Natural killer cell treated with Interleukin-12 subunit alpha and Interleukin-12 subunit beta and Interleukin-15 and Interleukin-18, amount 100 ng/mL, for 72 hours (primary cell): ENCODE data around the gene ZNF213. TPM values are rescaled to one million over a fixed set of nuclear protein-coding genes. Genes with fewer than 3 reads are reported as not detected.

Experiments
- ATAC-seq, 2 donors: fragments of 150-1000 bp; cut with Tn5 transposase in 1 of 2; sonication (Bioruptor Pico), chemical (Tn5 transposase) in 1 of 2; 2 replicates each; pipeline ENCODE4 v1.10.0; 2021
- DNase-seq: peaks from one replicate; pipeline ENCODE4 v3.0.0; 2022; ENCODE audit warnings: low spot score
- H3K27ac Mint-ChIP-seq, 2 donors: 1 replicate in 1 of 2; 2 replicates in 1 of 2; pipeline ENCODE4 v1.8.0; 2022; ENCODE audit warnings: mixed read lengths in 2 of 2, mild to moderate bottlenecking in 1 of 2, moderate library complexity in 1 of 2
- H3K27me3 Mint-ChIP-seq, 2 donors: 1 replicate in 1 of 2; 2 replicates in 1 of 2; pipeline ENCODE4 v1.8.0; 2022; ENCODE audit warnings: mixed read lengths in 2 of 2
- H3K36me3 Mint-ChIP-seq: one replicate; pipeline ENCODE4 v1.8.0; 2022; ENCODE audit warnings: mixed read lengths
- H3K4me1 Mint-ChIP-seq, 2 donors: 1 replicate in 1 of 2; 2 replicates in 1 of 2; pipeline ENCODE4 v1.8.0; 2022; ENCODE audit warnings: low read depth in 2 of 2, mixed read lengths in 2 of 2, mild to moderate bottlenecking in 1 of 2
- H3K4me3 Mint-ChIP-seq: one replicate; pipeline ENCODE4 v1.8.0; 2022; ENCODE audit warnings: mixed read lengths
- H3K9me3 Mint-ChIP-seq: 2 replicates; pipeline ENCODE4 v1.8.0; 2022; ENCODE audit warnings: mixed read lengths
- total RNA-seq, 2 donors: library from RNA; stranded (reverse); gene quantifications; one replicate each; pipeline ENCODE4 v1.2.3, GENCODE V29; 2022

ZNF213 gene
- total RNA-seq, 2 donors from 2014 or later = 8.5 to 11.6 TPM

GRCh38 chr16:3113765-3114479 lies 20.9 kb upstream of the ZNF213 start:
- Mint-ChIP-seq H3K9me3 (no peaks in the 10 kb centered on the region), H3K36me3 (no peaks in the 10 kb centered on the region), H3K4me1 (peaks cover 0 to 4% of the 10 kb centered on the region in 2 donors), H3K27ac (no peak overlapping the region), H3K27me3 (peaks cover 0 to 3% of the 10 kb centered on the region in 2 donors), H3K4me3 (no peak overlapping the region)
- ATAC-seq = no peak
- DNase-seq = no peak

- peaks cover 0 to 4% of the 10 kb centered on the region in 2 donors for H3K4me1 Mint-ChIP-seq
- no peak overlapping the region for H3K4me3 Mint-ChIP-seq
- no peaks in the 10 kb centered on the region for H3K9me3 Mint-ChIP-seq
- DNase-seq (no peak), ATAC-seq (no peak)
- H3K27ac Mint-ChIP-seq = no peak overlapping the region
- peaks cover 0 to 3% of the 10 kb centered on the region in 2 donors for H3K27me3 Mint-ChIP-seq
- H3K36me3 Mint-ChIP-seq = no peaks in the 10 kb centered on the region
These were observed 19.8 kb upstream of the ZNF213 start for GRCh38 chr16:3115003-3115402.

- Mint-ChIP-seq H3K27ac (no peak overlapping the region), H3K4me1 (peaks cover 0 to 4% of the 10 kb centered on the region in 2 donors), H3K27me3 (peaks cover 0 to 3% of the 10 kb centered on the region in 2 donors), H3K9me3 (no peaks in the 10 kb centered on the region), H3K4me3 (no peak overlapping the region), H3K36me3 (no peaks in the 10 kb centered on the region)
- DNase-seq (no peak), ATAC-seq (peak in 1 of 2 donors; percentile 4)
These were observed 19.3 kb upstream of the ZNF213 start for GRCh38 chr16:3115561-3115960.

- Mint-ChIP-seq H3K9me3 (no peaks in the 10 kb centered on the region), H3K36me3 (no peaks in the 10 kb centered on the region), H3K27ac (no peak overlapping the region), H3K27me3 (no peaks in the 10 kb centered on the region), H3K4me3 (no peak overlapping the region), H3K4me1 (peaks cover 2 to 6% of the 10 kb centered on the region in 2 donors)
- no peak for DNase-seq
- ATAC-seq = no peak
These were observed 16.5 kb upstream of the ZNF213 start for GRCh38 chr16:3118204-3118790.

- no peak overlapping the region for H3K4me3 Mint-ChIP-seq
- H3K9me3 Mint-ChIP-seq = no peaks in the 10 kb centered on the region
- no peaks in the 10 kb centered on the region for H3K36me3 Mint-ChIP-seq
- H3K27ac Mint-ChIP-seq = no peak overlapping the region
- H3K27me3 Mint-ChIP-seq = no peaks in the 10 kb centered on the region
- H3K4me1 Mint-ChIP-seq = peaks cover 6 to 10% of the 10 kb centered on the region in 2 donors
- DNase-seq (no peak), ATAC-seq (no peak)
These were observed 16.0 kb upstream of the ZNF213 start for GRCh38 chr16:3118846-3119245.

- no peak overlapping the region for H3K4me3 Mint-ChIP-seq
- no peak for ATAC-seq
- no peaks in the 10 kb centered on the region for H3K9me3 Mint-ChIP-seq
- H3K36me3 Mint-ChIP-seq = no peaks in the 10 kb centered on the region
- H3K27me3 Mint-ChIP-seq = no peaks in the 10 kb centered on the region
- peaks cover 6 to 10% of the 10 kb centered on the region in 2 donors for H3K4me1 Mint-ChIP-seq
- DNase-seq = no peak
- no peak overlapping the region for H3K27ac Mint-ChIP-seq
These were observed 15.5 kb upstream of the ZNF213 start for GRCh38 chr16:3119286-3119685.

GRCh38 chr16:3119701-3120408 lies 15.0 kb upstream of the ZNF213 start:
- Mint-ChIP-seq H3K27me3 (no peaks in the 10 kb centered on the region), H3K9me3 (no peaks in the 10 kb centered on the region)

GRCh38 chr16:3120435-3120834 lies 14.4 kb upstream of the ZNF213 start:
- no peaks in the 10 kb centered on the region for H3K27me3 Mint-ChIP-seq
- ATAC-seq (no peak), DNase-seq (no peak)
- H3K4me1 Mint-ChIP-seq = peaks cover 10 to 18% of the 10 kb centered on the region in 2 donors
- H3K4me3 Mint-ChIP-seq = no peak overlapping the region
- H3K27ac Mint-ChIP-seq = no peak overlapping the region
- H3K9me3 Mint-ChIP-seq = no peaks in the 10 kb centered on the region
- H3K36me3 Mint-ChIP-seq = no peaks in the 10 kb centered on the region

More at GRCh38 chr16:3119701-3120408, 15.0 kb upstream of the ZNF213 start:
- H3K4me3 Mint-ChIP-seq = no peak overlapping the region
- peaks cover 6 to 14% of the 10 kb centered on the region in 2 donors for H3K4me1 Mint-ChIP-seq
- H3K27ac Mint-ChIP-seq = no peak overlapping the region
- DNase-seq (no peak), ATAC-seq (no peak)
- no peaks in the 10 kb centered on the region for H3K36me3 Mint-ChIP-seq

GRCh38 chr16:3121851-3122467 lies 12.9 kb upstream of the ZNF213 start:
- Mint-ChIP-seq H3K4me1 (peaks cover 19 to 27% of the 10 kb centered on the region in 2 donors), H3K27me3 (no peaks in the 10 kb centered on the region), H3K27ac (no peak overlapping the region), H3K4me3 (no peak overlapping the region), H3K9me3 (no peaks in the 10 kb centered on the region), H3K36me3 (no peaks in the 10 kb centered on the region)
- ATAC-seq = no peak
- no peak for DNase-seq

GRCh38 chr16:3122926-3123570 lies 11.8 kb upstream of the ZNF213 start:
- DNase-seq (no peak), ATAC-seq (no peak)
- Mint-ChIP-seq H3K9me3 (no peaks in the 10 kb centered on the region), H3K36me3 (no peaks in the 10 kb centered on the region), H3K27ac (peak overlapping the region; percentile 92 to 94), H3K4me3 (peak overlapping the region; percentile 95), H3K4me1 (peaks cover 27 to 32% of the 10 kb centered on the region in 2 donors), H3K27me3 (no peaks in the 10 kb centered on the region)

- Mint-ChIP-seq H3K27me3 (no peaks in the 10 kb centered on the region), H3K4me1 (peaks cover 35 to 41% of the 10 kb centered on the region in 2 donors), H3K36me3 (no peaks in the 10 kb centered on the region), H3K9me3 (no peaks in the 10 kb centered on the region), H3K27ac (peak overlapping the region; percentile 92 to 94), H3K4me3 (peak overlapping the region; percentile 95)
- ATAC-seq (peak; percentile 92 to 95), DNase-seq (peak; percentile 97)
These were observed 10.6 kb upstream of the ZNF213 start for GRCh38 chr16:3123986-3124886.

- Mint-ChIP-seq H3K36me3 (peaks cover 5% of the 10 kb centered on the region), H3K27me3 (no peaks in the 10 kb centered on the region), H3K27ac (peak overlapping the region; percentile 47 to 63), H3K4me3 (no peak overlapping the region), H3K4me1 (peaks cover 44 to 45% of the 10 kb centered on the region in 2 donors), H3K9me3 (no peaks in the 10 kb centered on the region)
- DNase-seq (no peak), ATAC-seq (no peak)
These were observed 7.1 kb upstream of the ZNF213 start for GRCh38 chr16:3127745-3128144.
